ENCODE measurements around the gene SLC9A9. TPM values are rescaled to one million over a fixed set of nuclear protein-coding genes. Genes with fewer than 3 reads are reported as not detected.

The SLC9A9 gene
- total RNA-seq, 1 donor from 2014 or later = 35.2 TPM

DNA sequence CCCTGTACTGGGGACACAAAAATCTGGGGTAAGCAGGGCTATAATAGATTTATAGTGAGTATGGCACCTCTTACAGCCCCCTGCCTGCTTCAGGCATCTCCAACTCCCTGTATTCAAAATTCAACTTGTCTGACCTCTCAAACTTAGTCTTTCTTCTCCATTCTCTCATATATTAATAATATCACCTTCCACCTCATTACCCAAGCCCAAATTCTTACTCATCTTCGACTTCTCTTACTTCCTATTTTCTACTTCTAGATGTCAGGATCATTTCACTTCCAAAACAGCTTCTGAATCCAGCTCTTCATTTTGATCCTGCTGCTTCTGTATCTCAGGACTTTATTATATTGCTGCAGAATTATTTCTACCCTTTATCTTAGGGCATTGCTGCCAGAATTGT lies 438.0 kb downstream of the SLC9A9 start:
- no peak for DNase-seq

DNA sequence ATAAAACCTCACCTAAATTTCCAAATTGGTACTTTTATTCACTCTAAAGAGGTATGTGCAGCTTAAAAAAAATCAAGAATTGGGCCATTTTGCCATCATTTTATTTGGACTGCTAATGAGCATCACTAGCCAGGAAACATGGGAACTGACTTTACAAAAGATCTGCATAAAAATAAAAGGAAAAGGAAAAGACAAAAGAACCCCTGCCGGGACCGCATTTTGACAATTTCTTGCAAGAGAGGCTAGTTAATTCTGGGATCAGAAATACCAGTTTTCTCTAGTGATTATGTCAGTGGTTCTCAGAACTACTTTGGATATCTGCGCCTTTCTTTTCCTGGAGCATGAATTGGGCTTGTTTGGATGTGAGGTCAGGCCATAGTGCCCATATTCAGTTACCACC lies 439.5 kb downstream of the SLC9A9 start:
- DNase-seq = no peak

DNA sequence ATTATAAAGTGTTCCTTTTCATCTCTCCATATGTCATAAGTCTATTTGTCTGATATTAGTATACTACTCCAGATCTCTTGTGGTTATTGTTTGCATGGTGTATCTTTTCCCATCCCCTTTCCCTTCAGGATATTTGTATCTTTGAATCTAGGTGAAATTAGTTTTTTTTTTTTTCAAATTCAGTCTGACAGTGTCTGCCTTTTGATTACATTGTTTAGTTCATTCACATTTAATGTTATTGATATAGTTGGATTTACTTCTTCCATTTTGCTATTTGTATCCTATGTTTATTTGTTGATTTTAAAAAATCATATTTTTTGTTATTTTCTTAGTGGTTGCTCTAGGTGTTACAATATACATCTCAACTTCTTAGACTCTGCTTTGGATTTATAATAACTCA lies 445.7 kb downstream of the SLC9A9 start:
- DNase-seq = no peak

DNA sequence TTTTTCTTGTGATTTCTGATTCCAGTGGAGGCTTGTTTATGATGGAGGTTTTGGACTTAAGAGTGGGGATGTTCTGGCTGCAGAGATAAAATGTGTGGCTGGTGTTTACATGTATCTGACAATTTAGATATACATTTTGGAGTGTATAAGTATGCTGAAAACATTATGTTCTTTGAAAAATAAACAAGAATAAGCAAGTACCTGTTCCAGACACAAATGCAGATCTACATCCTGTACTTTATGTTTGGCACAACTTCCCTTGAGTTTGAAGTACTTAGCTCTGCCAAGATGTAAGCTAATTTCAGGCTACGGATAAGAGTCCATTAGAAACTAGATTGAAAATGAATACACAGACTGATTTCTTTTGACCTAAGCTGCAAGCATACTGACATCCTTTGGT lies 451.5 kb downstream of the SLC9A9 start:
- no peak for DNase-seq

DNA sequence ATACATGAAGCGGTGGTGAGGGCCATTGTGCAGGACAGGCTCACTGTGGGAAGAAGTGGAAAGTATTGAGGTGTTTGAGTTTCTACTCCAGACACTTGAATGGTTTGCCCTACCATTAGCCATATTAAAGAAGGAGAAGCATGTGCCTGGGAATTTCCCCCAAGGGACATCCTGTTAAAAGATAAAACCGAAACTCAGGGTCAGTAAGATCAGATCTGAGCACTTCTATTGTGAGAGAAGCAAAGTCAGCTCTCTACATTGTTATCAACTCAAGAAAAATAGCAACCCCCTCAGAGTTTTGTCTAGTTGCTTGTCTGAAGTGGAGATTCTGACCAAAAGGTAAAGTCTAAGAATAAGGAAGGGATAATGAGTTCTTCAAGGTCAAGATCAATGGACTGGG lies 458.9 kb downstream of the SLC9A9 start:
- DNase-seq = no peak

DNA sequence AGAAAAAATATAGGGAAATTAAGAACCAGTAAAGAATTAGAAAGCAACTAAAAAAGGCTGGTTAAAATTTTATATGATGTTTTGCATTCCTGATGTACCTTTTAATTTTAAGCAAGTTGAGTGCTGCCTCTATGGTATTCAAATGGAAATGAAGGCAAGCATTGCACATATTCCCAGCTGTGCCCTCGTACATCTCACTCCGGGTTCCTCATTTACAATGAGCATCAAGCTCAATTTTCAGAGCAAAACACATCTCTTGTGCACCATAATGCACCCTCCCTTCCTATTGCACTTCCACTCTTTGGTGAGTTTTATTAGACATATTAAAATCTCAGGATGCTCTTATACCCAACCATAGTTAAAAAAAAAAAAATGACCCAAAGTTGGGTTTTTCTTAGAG lies 460.8 kb downstream of the SLC9A9 start:
- DNase-seq = no peak

DNA sequence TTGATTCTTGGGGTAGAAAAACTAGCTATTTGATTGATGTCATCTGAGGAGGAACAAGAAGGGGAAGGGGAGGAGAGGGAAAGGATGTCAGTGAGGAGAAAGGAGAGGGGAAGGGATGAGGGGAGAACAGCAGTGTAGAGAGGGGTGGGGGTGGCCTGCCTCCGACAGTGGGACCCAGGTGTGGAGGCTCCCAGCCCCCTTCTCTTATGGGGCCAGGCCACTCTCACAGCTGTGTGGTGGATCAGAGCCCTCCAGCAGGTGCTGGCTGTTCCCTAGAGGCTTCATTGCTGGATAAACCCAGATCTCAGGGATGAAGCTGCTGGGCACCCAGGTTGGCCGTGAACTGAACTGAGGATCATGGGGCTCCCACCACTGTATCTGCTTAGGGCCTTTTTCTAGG lies 464.2 kb downstream of the SLC9A9 start:
- DNase-seq = no peak

DNA sequence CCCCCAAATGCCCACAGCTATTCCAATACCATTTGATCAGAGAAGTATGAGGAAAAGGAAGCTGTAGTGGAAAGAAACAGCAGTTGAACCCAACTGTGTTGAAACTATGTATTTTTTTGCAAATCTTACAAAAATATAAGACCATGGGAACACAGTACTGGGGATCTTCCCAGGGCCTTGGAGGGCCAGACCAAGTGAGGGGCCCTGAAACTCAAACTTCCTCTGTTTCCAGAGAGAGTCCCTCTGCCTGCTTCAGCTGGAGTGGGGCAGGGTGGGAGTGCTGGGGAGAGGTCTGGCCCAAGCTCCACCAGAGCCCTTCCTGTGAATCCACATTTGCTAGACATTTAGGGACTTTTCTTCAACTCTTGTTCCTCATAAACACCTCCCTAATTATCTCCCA lies 464.8 kb downstream of the SLC9A9 start:
- no peak for DNase-seq

DNA sequence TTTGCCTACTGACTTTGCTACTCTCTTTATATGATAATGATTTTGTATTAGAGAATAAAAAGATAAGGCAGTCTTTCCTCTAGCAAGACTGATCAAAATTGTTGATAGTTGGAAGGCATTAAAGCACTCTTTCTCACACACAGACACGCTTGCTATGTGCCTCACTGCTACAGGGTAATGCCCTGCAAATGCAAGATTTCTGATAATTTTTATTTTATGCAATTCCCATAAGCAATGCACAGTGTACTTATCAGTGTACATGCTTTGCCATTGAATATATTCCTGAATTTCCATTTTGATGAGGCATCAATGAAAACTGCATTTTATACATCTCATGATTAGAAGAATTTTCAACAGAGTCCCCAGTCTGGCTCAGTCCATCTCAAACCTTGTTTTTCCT lies 465.5 kb downstream of the SLC9A9 start:
- no peak for DNase-seq

DNA sequence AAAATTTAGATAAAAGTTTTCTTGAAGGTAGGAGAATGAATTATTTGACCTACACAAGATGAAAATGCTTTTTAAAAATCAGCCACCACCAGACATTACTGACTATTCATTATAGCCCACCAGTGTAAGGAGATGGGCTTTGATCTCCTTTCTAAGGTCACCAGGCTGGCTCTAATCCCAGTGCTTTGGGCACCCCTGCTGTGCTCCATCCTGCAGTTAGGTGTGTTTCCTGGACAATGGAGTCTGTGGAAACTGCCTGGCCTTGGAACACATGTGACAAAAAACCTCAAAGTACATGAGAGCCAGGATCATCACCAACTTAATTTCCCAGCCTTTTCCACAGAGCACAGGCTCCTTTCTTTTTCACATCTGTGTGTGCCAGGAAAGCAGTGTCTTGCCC lies 467.8 kb downstream of the SLC9A9 start:
- DNase-seq = no peak

DNA sequence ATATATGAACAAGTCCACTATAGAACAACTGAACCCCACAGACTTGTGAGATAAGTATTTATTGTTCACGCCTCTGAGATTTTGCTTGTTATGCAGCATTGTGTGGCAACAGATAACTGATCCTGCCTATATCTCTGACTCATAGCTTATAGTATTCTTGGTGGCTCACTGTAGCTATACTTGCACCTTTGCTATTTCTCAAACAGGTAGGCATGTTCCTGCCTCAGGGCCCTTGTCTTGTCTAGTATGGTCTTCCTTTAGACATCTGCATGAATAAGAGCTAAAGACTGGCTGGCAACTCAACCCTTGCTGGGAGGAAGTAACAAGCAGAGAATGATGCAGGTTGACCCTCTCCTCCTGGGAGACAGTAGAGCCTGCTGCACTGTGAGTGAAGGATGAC lies 472.6 kb downstream of the SLC9A9 start:
- no peak for DNase-seq

DNA sequence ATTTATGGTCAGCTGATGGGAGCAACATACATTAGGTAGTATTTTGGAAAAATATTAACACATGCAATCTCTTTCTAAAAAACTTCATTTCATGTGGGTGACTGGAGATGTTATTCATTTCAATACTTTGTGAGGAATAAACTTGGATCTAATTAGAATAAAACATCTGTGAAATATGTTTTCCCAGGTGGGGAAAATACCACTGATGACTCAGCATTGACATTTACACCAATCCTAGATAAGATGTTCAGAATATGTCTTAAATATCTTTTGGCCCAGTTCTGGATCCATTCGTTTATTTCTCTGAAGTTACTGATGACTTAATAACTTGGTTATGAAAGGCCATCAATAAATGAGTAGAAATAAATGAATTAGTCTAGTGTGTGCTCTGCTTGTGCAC lies 481.1 kb downstream of the SLC9A9 start:
- peak; percentile 40 for DNase-seq

DNA sequence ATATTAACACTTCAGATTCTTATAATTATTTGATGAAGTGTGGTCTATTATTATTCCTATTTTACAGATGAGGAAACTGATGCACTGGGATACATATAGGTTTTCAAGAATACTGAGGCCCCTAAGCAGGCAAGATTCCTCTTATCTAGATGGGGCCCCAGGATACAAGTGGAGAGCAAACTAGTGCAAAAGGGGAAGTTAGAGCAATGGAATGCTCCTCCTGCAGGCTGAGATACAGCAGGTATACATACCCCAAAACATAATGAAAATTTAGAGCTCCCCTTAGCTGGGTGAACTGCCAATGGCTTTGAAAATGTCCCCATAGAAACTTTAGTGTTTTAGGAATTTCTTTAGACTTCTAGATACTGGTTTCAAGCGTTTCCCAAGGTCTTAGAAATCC lies 481.6 kb downstream of the SLC9A9 start:
- no peak for DNase-seq

DNA sequence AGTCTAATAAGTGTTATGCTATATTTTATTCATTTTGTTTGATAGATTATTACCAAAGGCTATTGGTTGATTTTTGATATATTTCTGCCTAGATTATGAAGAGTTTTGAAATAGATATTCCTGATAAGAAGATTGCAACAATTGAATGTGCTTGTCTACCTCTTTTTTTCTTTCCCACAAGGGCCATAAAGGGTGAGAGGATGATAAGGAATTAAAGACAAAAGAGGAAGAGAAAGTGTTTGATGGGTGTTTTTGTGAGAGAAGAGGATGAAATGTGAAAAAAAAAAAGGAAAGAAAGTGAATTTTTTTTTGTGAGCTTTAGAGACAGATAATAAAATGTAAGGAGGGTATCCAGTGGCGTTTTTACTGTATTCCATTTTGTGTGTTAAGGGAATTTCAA lies 484.3 kb downstream of the SLC9A9 start:
- DNase-seq = no peak

DNA sequence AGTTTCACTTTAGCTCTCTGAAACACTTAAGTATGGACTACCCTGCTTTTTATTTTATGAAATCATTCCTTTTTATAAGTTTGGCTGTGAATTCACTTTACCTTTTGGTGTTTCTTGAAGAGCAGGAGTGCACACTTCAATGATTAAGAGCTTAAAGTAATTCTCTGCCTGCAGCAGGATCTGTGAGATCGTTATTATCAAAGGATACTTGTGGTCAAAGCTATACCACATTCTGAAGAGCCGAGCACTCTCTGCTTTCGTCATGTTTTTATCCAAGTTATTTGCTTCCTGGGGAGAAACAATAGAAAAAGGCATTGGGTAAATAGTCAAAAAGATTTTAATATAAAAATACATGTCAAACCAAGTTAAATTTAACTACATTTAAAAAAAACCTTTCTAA lies 485.0 kb downstream of the SLC9A9 start:
- DNase-seq = no peak

DNA sequence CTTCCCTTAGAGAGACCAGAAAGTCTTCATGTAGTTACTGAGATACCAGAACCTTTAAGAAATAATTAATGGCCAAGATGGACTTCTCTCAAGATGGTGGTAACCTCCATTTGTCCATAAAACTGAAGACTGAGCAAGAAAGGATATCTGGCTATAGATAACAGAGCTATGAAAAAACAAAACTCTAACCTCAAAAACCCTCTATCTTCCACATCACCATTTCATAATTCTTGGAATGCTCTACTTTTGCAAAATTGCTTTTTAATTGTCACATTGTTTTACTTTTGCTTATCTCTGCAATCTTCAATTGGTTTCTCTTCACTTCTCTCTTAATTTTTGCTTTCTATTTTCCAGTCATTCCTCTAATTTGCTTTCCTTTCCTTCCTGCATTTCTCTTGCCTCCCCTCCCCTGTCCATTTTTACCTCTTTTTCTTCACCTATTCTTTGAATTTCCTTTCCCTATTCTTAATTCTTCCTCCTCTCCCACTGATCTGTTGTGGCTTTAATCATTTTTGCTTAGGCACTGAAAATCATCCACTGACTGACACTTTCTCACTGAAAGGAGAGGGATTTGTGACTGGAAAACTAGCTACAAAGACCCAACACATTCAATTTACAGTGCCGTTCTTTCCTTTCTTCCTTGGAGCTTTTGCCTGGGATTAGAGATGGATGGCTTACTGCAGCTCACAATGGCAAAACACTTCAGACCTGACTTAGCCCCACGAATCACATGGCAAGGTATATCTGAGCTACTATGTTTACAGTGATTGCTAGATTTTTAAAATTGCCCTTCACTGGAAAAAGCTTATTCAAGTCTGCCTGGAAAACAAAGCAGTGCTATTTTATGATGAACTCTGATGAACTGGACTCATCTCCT lies 485.9 kb downstream of the SLC9A9 start:
- no peak for DNase-seq

DNA sequence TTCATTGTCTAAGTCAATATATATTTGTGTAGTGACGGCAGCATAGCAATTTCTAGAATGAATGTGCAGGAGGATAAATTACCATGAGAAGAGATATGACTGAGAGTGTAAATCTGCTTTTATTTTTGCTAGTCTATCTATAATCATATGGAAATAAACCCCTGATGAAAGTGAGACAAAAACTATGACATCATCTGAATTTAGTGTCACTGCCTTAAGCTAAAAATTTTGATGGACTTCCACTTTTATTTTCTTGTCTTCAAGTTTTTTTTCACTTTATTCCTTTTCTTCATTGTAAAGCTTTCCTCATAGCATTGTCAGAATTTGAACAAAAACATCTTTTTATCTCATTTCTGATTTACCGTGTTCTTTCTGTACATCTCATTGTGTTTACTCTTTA lies 486.7 kb downstream of the SLC9A9 start:
- no peak for DNase-seq

DNA sequence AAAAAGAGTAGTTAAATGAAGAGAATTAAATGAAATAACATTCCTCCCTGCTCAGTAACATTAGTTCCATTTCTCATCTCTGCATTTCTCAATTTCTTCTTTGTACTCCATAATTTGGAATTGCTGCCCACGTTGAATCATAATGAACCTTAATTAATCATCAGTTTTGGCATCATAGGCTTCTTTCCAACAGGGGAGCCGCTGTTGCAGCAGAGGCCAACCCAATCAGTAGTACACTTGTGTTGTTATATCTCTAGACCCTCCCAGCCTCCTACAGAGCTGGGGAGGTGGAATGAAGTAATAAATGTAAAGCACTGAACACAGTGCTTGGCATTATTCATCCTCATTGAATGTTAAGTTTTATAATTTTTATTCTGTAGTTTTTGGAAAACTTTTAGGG lies 488.0 kb downstream of the SLC9A9 start:
- DNase-seq = no peak

DNA sequence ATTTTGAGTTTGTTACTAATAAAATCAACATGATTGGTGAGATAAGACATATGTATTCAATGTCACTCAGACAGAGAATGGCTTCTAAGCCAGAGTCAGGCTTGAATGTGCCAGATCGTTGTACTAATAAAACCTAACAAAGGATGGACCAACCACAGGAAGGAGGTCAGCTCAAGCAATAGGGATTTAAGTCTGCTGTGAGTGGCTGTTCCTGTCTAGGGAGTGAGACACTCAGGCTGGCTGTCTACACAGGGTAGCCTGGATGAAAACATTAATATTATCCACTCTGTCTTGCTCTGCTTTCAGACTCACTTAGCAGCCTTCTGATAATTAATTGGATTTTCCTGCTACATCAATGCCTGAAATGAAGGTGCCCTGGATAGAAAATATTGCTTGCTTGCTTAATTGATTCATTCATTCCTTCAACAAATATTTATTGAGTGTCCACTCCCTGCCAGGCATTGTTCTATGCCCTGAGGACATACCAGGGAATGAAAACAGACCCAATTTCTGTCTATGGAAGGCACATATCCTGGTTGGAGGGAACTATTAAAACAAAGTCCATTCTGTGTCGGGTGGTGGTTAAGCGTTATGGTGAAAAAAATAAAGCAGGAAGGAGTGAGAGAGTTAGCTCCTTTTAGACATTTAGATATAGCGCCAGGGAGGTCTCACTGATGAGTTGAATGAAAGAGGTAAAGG lies 489.3 kb downstream of the SLC9A9 start:
- DNase-seq = no peak

DNA sequence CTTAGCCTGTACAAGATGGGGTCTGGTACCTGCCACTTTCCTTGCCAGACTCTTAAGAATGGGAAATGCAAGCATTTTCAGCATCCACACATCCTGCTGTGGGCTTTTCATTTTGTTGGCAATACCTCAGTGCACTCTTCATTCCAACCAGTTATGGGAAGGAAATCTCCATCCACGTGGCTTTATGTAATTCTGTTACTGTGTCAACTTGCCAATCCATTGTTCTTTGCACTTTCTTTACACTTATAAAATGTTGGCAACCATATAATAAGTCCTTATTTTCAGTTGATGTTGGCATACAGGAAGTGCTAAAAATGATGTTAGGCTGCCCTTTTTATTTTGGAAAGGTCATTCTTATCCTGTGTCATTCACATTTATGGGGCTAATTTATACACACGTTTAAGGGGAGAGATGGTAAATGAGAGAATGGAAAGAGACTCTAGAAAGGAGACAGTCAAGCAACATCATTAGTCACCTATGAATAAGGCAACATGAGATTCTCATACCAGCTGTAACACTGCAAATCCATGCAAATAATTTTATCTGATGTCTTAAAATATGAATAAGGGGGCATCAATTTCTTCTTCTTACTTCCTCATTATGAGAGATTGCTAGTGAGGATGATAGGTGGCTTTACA lies 490.0 kb downstream of the SLC9A9 start:
- DNase-seq = peak; percentile 8

DNA sequence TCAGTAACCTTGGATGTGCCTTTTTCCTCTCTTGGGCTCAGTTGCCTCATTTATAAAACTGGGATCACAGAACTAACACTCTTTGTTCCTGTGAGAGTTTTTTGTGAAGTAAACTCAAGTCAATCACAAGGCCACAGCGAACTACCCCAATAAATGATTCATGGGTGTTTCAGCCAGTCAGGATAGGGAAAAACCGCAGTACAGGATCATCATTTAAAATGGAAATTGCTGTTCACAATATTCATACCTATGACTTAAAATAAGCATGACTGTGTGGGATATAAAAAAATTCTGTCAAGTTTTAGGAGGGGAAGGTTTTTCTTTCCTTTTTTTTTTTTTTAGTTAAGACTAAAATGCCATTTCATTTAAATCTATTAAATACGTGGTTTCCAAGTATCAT lies 490.6 kb downstream of the SLC9A9 start:
- no peak for DNase-seq

DNA sequence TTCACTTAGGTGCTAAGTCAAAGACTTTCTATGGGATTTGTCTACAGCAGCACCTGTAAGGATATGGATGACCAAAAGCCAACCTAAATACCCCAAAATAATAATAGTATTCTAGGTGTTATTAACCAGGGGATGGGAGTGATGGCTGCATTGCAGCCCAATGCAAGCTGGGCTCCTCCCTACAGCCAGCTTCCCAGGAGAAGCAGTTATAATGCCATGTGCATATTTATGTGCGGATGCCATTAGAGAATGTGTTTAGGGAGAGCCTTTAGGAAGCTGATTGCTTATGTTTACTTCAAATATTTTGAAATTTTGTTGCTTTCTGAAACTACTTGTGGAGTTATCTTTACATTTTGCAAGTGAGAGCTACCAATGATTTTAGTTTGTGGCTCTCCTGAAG lies 491.4 kb downstream of the SLC9A9 start:
- no peak for DNase-seq

DNA sequence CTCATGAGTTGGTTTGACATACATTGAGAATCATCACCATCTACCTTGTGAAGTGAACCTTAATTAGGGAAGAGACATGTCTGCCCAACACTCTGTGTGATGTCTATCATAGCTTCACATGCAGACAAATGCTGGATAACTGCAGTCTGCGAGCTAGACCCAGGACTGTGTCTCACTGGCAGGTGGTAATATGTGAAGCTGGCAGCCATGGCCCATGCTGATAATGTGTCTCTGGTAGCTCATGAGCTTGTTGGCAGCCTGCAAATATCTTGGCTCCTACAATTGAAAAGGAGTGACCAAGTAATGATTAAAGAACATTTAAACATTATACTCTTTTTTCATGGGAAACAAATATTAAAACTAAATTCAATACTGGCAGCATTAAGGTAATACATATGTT lies 493.9 kb downstream of the SLC9A9 start:
- no peak for DNase-seq
